Fibroblast of mammary gland (primary cell): ENCODE results near the gene IRF4.

ENCODE experiments used
- DNase-seq: peaks from one replicate; pipeline ENCODE4 v3.0.0-alpha.2; 2010; ENCODE audit warnings: low read depth
- H3K4me3 ChIP-seq: 2 replicates; pipeline ENCODE4 v1.5.1; 2011; ENCODE audit warnings: low read depth, mild to moderate bottlenecking, low read length, moderate library complexity; ENCODE audit not compliant: control insufficient read depth
- CTCF ChIP-seq: conservative IDR thresholded peaks from 2 replicates; pipeline ENCODE4 v1.5.1; 2011; ENCODE audit warnings: low read depth, low read length, inconsistent platforms; ENCODE audit not compliant: control insufficient read depth, insufficient read depth

IRF4 gene

DNA sequence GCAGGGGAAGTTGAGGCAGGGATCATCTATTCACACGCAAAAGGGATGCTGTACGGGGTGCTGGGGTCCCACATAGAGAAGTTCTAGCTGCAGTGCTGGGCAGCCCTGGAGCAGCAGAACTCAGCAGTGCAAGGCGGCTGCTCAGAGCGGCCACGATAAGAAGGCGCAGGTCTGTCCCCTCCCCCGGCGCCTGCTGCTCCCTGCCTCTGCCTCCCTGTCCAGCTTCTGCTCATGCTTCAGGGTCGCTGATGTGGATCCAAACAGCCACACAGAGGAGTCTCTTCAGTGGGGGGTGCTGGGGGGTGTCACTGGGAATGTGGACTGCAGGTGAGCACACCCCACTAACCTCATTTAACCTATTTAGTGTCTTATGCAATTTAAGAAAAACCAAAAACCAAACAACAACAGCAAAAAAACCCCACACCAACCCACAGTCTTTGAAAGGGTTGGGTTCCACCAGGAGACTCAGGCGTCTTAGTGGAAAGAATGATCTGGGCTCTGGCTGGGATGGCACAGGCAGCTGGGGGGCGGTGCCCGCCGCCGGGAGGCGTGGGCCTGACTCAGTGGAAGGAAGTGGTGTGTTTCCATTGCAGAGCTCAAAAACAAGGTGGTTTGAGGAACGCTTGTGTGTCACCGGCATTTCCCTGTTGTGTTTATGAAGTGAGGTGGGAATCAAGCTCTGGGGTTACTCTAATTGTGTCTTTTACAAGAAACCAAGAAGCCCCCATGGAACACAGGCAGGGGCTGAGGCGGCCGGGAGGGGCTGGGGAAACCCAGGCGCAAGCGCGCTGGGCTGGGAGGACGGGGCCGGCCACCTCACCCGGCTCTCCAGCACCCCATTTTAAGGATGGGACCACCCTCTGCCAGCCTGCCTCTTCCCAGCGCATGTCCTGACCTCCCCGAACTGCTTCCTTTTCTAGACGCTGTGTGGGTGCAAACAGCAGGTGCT lies 55.1 kb downstream of the IRF4 start:
- TF ChIP-seq CTCF = no peak
- H3K4me3 ChIP-seq = no peak overlapping the region
- DNase-seq = no peak

GRCh38 chr6:447381-448165 lies 56.0 kb downstream of the IRF4 start:
- no peak overlapping the region for H3K4me3 ChIP-seq
- TF ChIP-seq CTCF = no peak
- no peak for DNase-seq

GRCh38 chr6:448296-449056 lies 56.9 kb downstream of the IRF4 start:
- no peak overlapping the region for H3K4me3 ChIP-seq
- DNase-seq = no peak
- no peak for TF ChIP-seq CTCF

- DNase-seq = no peak
- H3K4me3 ChIP-seq = no peak overlapping the region
- TF ChIP-seq CTCF = no peak
These were observed 57.5 kb downstream of the IRF4 start for GRCh38 chr6:449057-449430.

- H3K4me3 ChIP-seq = no peak overlapping the region
- TF ChIP-seq CTCF = no peak
- DNase-seq = no peak
These were observed 58.2 kb downstream of the IRF4 start for GRCh38 chr6:449486-450419.
